Activated gamma-delta T cell treated with Interleukin-2 at 50 U/mL for 16 hours (primary cell): ENCODE results near the gene ACACA.

Experiments used
- DNase-seq: peaks from one replicate; pipeline ENCODE4 v3.0.0-alpha.2; 2020

The ACACA gene

DNA sequence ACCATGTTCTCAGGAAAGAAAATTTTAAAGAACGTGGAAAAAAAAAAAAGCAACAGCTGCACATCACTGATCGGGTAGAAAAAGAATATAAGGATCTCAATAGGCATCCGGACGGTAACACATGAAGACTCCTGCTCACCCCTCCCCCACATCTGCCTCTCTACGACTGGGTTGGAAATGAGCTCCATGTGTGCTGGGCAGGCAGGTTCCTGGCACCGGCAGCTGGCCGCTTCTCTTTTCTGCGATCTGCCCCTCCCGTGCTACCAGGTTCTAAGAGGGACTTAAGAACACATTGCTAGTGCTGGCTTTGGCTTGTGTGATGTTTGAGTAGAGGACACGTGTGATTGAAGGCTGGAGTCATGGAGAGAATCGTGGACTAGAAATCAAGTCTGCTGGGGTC, 342.4 kb downstream of the ACACA start:
- DNase-seq: no peak

DNA sequence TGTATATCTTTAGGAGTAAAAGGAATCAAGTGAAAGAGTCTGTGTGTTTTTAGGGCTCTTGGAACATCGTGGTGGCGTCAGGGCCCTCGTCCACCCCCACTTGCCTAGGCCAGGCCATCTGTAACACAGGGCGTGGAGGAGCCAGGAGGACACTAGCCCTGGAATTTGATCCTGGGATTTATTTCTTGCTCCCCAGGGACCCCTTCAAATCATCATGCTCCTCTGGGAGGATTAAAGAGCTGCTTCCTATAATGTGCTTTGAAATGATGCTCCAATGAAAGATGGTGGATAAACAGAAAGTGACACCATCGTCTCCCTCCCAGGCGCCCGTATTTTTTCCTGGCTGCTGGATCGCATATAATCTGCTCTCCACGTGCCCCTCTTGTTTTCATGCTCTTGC, 344.6 kb downstream of the ACACA start:
- DNase-seq: no peak

DNA sequence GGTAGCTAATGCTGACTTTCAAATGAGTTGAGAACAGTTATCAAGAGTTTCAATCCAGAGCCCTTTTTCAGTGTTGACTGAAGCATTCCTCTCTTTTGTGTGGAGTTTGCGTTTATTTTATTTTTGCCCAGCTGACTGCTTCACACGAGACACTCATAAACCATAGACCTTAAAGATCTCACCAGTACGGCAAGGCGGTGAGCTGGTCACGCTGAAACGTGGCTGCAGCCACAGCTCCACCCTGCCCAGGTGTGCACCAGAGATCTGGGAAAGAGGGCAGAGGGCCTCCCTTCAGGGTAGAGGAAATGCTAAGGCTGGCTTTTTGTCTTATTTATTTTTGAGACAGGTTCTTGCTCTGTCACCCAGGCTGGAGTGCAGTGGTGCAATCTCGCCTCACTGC, 345.7 kb downstream of the ACACA start:
- no peak for DNase-seq

GRCh38 chr17:37060094-37060493, 346.5 kb downstream of the ACACA start:
- DNase-seq: no peak

DNA sequence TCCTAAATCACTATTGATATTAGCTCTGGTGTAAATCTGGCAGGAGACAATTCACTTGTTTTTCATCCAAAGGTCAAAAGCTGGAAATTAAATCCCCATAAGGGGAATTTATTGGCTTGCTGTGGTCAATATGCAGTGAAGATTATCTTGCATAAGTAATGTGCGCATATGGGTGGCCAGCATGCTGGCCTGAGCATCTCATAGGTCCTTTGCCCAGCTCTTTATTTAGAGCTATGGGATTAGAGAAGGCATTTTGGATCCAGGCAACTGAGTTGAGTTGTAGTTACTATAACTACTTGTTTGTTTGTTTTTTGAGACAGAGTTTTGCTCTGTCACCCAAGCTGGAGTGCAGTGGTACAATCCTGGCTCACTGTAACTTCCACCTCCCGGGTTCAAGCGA, 347.1 kb downstream of the ACACA start:
- DNase-seq: no peak

DNA sequence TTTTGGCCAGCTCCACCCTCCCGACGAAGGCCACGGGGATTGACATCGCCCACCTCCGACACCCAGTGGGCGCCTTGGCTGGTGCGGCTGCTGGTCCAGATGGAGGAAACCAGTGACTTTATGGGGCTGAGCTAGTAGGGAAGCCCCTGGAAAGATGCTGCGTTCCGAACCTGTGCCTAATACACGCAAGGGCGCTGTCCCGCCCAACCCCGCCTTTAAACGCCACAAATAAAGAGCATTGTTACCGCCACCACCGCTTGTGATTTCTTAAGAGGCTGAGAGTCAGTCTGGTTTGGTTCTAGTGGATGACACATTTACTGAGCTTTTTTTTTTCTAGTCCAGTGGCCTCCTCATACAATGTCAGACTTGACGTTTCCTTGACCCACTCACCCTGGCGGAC, 350.0 kb downstream of the ACACA start:
- DNase-seq: no peak

- DNase-seq: no peak
These were observed 351.7 kb downstream of the ACACA start for GRCh38 chr17:37054894-37055293.

- no peak for DNase-seq
These were observed 354.2 kb downstream of the ACACA start for GRCh38 chr17:37052450-37052849.

DNA sequence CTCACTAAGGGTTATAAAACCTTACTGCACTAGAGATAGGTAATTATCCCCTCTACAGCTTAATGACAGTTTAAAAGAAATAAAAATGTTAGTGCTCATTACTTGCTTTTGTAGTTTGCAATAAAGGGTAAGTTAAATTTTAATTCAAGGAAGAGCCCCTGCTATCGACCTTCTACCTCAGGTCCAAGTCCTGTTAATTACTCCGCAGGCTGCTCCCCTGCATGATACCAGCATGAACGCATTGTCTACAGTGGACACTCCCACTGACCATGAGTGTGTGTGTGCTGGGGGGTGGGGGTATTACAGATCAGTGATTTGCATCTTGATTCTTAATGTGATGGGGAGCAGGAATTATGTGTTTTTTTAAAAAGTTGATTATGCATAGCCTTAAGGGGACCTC, 354.8 kb downstream of the ACACA start:
- DNase-seq: no peak

- no peak for DNase-seq
These were observed 355.3 kb downstream of the ACACA start for GRCh38 chr17:37051381-37051780.

GRCh38 chr17:37050920-37051319, 355.7 kb downstream of the ACACA start:
- DNase-seq: no peak

- DNase-seq: no peak
These were observed 357.8 kb downstream of the ACACA start for GRCh38 chr17:37048811-37049210.

DNA sequence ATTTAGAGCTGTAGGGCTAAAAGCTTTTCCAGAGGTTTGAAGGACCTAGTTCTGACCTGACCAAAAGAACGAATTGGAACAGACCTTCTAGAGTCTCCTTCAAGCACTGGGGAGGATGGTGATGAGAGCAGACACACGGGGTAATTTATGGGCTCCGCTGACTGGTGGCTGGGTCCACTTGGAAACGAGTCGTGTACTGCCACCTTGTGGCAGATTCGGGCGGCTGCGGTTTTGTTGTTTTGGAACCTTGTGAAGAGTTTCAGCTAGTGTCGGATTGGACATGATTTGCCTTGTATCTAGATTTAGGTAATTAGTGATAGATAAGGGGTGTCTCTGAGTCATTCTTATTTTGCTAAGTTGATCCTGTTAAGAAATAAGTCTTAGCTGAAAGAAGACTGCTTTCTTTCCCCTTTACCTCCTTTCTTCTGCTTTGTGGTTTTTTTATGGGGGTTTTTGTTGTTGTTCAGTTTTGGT, 359.0 kb downstream of the ACACA start:
- DNase-seq: peak; percentile 79

DNA sequence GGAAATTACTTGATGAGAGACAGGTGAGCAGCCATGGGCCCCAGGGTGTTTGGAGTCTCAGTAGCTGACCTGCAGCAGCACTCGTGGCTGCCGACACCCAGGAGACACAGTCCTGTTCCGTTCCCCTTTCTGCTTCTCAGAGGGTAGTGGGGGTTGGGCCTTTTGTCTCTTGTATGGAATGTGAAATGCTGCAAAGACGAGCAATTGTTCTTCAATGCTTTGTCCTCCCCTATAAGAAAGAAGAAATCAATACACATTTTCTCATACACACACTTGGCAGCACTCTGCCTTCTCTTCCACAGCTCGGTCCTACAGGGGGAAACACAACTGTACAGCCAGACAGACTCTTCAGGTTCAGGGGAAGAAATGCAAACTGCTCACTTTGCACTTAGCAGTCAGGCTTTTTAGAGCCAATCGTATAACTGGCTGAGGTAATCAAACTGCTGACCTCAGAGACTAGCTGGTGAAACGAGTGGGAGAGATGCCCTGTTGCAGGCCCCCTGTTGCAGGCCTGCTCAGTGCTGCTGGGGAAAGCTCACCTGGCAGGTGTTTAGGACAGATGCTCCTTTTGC, 361.2 kb downstream of the ACACA start:
- no peak for DNase-seq

DNA sequence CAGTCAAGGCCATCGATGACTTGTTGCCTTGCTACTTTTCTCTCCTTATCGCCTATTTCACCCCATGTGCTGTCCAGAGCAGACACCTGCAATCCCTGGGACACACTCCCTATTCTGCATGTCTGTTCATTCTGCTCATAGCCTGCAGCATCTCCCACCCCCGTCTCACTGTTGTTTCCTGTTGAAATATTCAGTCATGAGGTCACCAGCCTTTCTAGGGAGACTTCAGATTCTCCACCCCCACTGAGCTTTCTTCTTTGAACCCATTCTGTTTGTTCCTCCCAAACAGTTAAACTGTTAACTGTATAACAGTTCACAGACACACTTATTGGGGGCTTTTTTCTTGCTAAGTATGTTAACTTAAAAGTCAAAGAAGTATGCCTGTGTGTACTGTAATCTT, 363.4 kb downstream of the ACACA start:
- DNase-seq: no peak

DNA sequence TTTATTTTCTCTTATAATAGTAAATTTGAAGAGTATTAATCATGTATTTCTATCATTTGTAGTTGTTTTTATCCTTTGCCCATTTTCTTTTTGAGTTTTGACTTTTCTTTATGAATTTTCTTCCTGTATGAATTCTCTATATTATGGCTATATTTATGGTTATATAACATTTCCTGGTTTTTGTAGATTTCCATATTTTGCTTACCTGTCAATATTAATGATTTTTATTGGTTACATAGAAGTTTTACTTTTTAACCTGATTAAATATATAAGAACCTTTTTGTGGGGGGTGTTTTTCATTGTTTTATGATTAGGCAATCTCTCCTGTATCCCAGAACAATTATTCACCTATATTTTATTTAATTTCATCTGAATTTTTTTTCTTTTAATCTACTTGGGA, 364.7 kb downstream of the ACACA start:
- DNase-seq: no peak

DNA sequence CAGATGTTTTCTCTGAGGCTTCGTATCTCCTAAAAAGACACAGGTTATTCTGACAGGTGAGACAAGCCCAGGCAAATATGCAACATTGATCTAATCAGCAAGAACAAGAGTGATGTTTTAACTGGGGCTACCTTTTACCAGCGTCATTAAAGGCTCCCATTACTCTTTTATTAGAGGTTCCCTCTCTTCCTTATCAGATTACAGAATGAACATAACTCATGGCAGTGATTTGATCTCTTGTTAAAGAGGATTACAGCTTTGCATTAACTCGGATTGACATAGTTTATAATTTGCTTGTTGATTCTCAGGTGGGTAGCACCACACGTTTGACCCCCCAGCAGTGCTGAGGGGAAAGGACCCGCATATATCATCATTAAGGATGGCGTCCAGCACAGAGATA, 367.4 kb downstream of the ACACA start:
- DNase-seq: no peak

GRCh38 chr17:37037590-37038155, 369.0 kb downstream of the ACACA start:
- no peak for DNase-seq
